HG03457 (cell line): ENCODE results near the gene PHF20.
"Not testable (repeated sequence)": the region's sequence is repeated elsewhere in the genome, so short reads cannot be mapped to it uniquely, and the experiment has no call there.

Source experiments
- ATAC-seq: cut with Tn5 transposase; IDR thresholded peaks from one replicate; pipeline ENCODE4 v1.9.1; 2021; ENCODE audit warnings: moderate number of reproducible peaks; ENCODE audit not compliant: unreplicated experiment

Gene PHF20

DNA sequence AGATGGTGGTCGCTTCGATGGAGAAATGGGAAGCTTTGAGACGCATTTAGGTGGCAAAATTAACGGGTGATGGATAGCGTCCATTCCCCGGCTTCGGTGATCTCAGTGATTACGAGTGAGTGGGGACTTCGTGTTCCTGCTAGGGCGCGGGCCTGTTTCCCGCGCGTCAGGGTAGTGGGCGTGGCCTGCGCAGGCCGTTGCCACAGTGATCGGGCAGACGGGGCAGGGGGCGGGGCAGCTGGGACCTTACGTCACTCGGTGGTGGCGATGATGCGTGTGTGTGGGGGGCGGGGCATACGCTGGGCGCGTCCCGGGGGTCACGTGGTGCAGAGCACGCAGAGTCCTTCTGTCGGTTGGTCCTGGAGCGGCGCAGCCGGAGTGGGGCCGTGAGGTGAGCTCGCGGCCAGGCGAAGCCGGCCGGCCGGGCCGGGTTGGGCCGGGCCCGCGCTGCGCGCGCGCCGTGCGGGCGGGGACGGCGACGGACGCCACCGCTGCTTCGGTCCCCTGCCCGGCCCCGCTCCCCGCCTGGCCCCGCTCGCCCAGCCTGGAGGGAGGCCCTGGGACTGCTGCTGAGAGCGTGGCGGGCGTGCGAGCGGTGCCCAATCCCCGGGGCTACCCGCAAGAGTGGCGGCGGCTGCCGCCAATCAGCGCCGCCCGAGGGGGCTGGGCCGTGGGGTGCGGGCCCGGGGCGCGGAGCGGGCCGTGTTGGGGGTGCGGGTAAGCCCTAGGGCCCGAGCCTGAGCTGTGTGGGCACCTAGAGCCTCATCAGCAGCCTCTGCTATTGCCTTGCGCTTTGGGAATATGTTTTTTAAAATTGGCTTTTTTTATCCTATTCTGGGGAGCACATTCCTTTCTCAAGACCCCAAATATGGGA lies at the start of gene PHF20:
Gene PHF20, plus strand, starts transcription at position 327 of the 874 bp plus-strand sequence. CDS start 29,508 bp downstream, outside the sequence.
- peak; percentile 63 for ATAC-seq

DNA sequence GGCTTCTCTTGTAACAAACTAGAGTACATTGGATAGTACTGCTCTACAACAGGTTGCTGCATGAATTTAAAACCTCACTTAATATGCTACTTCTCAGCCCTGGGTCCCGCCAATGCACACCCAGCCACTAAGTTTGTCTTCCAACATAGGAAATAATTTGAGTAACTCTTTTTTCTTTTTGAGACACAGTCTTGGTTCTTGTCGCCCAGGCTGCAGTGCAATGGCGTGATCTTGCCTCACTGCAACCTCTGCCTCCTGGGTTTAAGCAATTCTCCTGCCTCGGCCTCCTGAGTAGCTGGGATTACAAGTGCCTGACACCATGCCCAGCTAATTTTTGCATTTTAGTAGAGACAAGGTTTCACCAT lies 48.6 kb upstream of the PHF20 start:
- not testable (repeated sequence) for ATAC-seq

DNA sequence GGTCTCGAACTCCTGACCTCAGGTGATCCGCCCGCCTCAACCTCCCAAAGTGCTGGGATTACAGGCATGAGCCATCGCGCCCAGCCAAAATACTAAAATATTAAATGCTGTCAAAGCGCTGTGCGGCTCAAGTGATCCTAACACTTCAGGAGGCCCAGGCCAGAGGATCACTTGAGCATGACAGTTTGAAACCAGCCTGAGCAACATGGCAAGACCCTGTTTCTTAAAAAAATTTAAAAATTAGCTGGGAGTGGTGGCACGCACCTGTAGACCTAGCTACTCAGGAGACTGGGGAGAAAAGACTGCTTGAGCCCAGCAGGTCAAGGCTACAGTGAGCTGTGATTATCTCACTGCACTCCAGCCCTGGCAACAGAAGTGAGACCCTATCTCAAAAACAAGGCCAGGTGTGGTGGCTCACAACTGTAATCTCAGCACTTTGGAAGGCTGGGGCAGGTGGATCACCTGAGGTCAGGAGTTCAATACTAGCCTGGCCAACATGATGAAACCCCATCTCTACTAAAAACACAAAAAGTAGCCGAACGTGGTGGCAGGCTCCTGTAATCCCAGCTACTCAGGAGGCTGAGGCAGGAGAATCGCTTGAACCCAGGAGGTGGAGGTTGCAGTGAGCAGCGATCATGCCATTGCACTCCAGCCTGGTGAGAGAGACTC lies 48.0 kb upstream of the PHF20 start:
- not testable (repeated sequence) for ATAC-seq

DNA sequence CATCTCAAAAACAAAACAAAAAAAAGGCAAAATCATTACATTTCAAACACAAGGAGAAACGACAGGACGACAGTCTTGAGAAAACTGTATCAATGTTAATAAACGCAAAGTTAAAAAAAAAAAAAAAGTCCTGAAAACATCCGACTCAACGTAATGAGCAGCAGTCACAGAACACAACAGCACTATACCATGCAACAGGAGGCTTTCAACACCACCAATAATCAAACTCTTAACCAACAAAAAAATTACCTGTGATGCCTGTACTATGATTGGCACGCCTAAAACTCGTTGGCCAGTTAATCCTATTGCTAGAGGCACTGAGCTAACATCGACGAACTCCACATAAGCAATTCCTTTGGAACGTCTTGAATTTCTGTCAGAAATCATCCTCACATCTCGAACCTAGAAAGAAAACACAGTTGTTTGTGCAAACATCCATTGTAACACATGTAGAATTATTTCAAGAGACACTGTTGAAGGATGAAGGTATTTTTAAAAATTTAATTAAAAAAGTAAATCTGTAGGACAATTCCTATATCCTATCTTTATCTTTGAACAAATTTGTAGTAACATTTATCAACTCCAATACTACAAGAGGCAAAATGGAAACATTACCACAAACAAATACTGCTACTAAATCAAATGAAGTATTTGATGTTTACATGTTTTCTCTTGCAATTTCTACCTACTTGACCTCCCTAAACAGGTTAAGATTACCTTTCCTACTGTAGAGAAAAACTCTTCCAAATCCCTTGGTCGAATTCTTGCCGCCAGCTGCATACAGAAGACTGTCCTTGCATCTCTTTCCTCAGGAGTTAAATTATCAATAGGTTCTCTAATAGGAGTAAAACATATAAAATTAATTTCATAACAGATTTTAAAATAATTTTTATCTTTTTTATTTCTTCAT lies 47.2 kb upstream of the PHF20 start:
- ATAC-seq = no peak

DNA sequence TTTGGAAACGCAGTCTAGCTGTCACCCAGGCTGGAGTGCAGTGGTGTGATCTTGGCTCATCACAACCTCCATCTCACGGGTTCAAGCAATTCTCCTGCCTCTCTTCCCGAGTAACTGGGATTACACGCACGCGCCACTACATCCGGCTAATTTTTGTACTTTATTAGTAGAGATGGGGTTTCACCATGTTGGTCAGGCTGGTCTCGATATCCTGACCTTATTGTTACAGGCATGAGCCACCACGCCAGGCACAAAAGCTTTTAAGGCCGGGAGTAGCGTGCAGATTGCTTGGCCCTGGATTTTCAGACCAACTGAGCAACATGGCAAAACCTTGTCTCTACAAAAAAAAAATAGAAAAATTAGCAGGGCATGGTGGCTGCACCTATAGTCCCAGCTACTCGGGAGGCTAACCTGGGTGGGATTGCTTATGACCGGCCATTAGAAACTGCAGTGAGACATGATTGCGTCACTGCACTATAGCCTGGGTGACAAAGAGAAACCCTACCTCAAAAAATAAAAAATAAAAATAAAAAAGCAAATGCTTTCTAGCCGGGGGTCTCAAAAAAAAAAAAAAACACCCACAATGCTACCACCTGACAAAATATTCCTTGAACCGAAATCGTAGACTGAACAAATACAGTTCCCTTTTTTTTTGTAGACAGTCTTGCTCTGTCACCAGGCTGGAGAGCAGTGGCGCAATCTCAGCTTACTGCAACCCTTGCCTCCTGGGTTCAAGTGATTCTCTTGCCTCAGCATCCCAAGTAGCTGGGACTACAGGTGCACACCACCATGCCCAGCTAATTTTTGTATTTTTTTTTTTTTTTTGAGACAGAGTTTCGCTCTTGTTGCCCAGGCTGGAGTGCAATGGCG lies 44.7 kb upstream of the PHF20 start:
- no peak for ATAC-seq

DNA sequence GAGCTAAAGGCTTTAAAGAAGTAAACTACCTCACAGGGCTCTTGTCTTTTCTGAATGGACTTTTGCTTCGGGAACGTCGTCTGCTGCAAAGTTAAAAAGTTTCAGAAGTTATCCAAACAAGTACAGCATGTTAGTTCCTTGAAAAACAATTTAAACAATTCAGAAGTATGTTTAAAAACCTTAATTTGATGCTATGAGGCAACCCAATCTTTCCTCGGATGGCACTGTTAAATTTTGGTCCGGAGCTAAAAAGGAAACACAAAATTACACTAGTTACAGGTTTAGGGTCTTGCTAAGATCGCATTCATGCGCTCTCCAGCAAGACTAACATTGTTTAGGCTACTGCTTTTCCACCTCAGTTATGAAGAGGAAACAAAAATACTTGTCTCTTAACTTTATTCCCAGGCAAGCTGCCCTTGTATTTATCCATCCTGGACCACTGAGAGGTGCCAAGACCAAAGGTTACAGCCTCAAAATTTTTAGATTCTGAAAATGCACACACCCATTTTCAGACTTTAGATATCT lies 42.5 kb upstream of the PHF20 start:
- ATAC-seq = no peak

DNA sequence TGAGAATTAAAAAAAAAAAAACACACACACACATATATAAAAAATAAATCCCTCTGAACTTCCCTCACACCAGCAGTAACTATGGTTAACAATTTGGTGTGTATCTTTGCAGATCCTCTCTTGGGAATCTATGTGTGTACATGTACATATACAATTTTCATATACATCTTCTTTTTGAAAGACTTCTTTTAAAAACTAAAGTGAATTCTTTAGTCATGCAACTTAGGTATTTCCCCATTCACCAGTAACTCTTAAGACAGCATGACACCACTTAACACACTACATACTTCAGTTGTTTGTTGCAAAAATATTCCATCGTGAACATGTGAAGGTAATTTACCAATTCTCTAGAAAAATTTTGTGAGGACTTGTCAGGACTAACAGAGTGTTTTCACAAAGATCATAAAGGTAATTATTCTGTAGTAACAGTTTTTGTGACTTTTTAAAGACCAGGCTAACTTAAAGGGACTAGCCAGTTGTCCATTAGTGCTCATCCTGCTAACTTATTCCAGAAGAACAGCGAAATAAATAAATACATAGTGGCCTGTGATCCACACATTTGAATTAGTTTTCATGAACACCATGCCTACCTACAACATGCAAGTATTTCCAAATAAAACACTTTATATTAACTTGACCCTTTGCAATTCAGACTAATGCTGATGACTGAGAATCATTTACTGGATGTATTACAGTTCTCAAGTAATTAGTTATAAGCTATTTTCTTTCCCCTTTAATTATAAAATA lies 41.8 kb upstream of the PHF20 start:
- ATAC-seq = no peak

DNA sequence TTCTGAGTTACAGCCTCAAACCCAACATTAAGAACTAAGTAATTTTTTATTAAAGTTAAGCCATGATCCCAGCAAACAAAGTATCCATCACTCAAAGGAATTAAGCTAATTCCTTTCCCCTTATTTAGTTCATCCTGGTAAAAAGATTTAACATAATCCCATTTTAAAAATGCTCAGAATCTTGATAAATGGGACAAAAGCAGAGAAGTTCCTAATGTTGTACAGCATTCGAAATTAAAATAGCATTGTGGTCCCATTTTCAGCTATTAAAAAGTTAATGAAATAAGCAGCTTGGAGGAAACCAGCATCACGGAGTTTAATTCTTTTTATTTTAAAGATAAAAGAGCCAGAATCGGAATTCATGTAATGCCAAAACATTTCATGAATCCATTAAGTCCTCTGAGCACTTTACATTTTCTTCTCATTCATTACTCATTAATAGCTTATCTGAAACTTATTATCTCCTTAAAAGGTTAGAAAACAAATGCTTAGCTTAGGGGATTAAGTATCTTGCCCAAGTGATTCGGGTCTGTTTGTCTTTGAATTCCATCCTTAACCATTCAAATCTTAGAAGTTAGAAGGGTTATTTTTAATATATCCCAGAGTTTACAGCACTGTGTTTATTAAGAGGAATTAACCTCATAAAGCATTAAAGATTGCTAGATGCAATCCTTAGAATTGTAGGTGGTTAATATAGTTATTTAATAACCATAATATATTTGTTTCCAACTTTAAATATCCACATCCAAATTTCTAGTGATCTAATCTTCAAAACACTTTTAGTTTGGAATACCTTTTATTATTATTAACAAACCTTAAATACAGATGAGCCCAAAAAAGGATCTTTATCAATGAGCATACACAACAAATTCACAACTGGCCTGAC lies 41.0 kb upstream of the PHF20 start:
- ATAC-seq = no peak

DNA sequence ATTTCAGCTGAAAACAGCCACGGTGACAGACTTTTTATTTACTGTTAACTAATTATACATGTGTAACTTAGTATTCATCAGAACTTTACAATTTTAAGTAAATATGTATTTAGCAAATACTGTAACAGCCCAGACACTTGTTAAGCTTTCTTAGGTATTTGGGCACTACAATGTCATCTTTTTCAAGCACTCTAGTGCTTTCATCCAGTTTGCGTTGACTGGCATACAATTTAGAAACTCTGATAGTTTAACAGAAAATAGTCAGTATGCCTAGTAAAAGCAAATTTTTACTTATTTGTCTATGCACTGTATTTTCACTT lies 40.4 kb upstream of the PHF20 start:
- no peak for ATAC-seq

DNA sequence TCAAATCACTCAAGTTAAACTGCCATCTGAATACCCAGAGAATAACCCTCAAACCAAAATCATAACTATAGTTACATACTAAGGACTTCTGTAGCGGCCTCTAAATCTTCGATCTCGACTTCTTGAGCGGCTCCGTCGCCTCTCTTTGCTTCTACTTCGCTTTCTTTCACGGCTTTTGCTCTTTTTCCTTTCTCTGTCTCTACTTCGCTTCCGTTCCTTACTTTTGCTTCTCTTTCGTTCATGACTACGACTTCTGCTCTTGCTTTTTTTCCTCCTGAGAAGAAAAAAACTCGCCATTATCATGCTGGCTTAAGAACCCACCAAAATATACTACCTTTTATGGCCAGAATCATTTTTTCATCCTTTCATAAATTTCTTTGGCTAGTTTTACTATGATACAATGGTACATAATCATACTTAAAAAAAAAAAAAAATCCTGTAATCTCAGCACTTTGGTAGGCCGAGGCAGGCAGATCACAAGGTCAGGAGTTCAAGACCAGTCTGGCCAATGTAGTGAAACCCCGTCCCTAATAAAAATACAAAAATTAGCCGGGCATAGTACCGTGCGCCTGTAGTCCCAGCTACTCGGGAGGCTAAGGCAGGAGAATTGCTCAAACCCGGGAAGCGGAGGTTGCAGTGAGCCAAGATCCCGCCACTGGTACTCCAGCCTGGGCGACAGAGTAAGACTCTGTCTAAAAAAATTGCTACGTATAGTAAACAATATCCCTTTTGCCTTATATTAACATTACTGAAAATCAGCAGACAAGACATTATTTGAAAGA lies 39.8 kb upstream of the PHF20 start:
- no peak for ATAC-seq

DNA sequence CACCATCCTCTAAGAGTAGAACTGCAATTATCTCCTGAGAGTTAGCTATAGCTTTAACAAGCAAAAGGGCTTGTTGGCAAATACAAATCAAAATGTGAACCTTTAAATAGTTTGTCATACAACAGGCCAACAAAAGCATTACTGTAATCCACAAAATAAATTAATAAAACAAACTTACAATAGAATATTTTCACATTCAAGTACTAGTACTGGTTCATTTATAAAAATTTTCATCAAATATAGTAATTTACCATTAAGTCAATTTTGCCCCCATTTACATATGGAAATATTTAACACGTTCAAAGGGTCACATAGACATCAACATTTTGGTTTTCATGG lies 39.2 kb upstream of the PHF20 start:
- no peak for ATAC-seq

DNA sequence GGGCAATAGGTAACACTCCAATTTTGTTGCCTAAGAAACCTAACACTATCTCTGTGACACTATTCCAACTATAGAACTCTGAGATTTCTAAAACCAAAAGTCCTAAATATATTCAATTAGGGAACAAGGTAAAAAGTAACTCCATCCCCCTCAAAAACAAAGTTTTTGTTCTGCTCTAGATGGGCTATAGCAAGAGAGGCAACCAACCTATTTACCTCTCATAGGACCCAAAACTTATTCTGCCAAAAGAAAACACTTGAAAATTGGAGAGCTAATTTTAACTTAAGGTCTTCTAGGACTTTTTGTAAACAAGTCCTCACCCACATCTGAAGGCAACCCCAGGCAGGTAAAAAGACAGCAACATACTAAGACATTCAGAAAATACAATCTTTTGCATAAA lies 37.4 kb upstream of the PHF20 start:
- ATAC-seq = no peak

DNA sequence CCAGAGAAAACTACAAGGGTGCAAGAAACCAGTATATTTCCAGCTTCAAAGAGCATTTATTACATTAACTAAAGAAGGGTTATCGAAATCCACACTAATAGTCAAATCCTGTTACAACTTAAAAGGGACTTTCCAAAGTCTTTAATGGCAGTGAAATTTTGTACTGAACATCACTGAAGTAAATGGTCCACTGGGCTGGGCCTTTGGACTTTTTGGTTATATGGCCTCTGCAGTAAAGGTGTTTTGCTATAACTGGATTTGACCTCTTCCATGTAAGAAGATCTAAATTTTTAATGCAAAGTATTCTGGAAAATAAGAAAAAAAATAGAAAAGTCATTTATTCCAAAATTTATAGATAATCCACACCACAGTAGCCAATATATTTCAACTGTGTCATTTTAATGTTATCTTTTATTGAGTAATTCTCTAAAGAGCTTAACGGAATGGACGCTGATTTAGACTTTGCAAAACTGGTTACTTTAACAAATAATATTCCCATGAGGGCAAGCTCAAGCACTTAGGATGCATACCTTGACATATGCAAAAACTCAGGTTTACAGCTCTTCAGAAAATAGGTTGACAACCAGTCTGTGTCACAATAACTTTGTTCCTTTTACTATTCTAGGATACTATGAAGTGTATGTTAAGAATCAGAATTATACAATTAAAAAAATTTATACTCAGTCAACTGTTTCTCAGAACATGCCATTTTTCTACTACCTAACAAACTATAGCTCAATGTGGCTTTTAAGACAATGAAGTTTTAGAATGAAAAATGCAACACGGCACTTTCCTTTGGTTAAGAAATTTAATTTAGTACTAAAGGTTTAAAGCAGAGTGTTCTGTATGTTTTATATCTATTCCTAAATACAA lies 36.8 kb upstream of the PHF20 start:
- no peak for ATAC-seq

DNA sequence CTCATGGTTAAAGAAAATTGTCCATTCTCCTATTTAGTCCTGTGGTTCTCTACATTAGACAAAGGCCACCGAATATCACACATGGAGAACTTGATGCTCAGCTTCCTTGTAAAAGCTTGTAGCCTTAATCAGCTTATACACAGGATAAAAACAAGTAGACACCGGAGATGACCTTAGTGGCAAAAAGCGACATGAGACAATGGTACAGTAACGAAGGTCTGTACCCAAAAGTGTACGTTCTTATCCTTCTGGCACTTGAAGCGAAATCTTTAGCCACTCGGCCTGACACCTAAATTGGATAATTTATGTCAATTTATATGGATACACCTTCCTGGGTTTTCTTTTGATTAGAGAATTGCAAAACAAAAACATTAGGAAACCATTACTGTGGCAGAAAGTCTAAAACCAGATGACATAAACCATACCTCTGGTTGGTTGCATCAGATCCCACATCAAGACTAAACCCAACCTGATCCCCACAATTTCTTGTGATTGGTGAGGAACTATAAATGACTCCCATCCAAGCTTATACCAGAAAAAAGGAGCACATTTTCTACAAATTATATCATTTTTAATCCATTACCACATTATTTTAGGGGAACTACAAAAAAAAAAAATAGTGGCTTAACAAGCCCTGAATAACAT lies 35.9 kb upstream of the PHF20 start:
- no peak for ATAC-seq

DNA sequence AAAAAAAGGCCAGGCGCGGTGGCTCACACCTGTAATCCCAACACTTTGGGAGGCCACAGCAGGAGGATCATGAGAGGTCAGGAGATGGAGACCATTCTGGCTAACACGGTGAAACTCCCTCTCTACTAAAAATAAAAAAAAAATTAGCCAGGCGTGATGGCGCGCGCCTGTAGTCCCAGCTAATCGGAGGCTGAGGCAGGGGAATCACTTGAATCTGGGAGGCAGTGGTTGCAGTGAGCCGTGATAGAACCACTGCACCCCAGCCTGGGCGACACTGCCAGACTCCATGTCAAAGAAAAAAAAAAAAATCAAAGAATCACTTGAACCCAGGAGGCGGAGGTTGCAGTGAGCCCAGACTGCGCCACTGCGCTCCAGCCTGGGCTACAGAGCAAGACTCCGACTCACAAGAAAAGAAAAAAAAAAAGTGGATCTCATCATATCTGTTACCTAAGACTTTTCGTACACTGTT lies 33.9 kb upstream of the PHF20 start:
- ATAC-seq = no peak

DNA sequence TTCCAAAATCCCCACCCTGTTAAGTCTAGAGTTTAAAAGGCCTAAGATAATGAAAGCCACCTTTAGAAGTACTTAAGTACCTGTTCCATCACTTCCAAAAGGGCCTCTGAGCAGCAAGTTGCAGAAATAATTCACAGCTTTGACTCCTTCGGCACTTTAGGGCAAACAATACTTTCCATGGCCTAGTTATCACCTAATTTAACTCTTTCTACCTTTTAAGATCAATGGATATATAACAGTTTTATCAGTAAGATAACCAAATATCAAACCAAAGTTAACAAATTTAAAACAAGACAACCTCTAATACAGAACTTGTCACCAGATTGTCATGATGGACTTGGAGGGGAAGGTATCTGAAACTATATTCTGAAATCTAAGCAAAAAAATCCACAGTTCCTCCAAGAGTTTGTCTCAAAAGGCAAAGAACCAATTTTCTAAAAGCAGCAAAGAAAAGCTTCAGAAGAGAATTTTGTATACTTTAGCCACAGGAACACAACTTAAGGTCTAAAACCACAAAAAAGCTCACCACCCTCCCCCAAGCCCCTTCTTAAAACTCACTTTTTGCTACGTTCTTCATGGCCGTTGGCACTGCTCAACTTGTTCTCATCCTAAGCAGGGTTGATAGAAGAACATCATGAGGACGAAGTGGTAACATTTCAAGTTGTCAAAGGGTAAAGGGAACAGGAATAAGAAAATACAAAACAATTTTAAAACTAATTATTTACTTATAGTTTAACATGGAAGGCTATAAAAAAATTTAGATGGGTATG lies 33.2 kb upstream of the PHF20 start:
- no peak for ATAC-seq
